Glutamatergic neuron (in vitro differentiated cells): ENCODE results near the gene DNAAF1. TPM values are rescaled to one million over a fixed set of nuclear protein-coding genes. Genes with fewer than 3 reads are reported as not detected.

Source experiments
- DNase-seq: peaks from one replicate; pipeline ENCODE4 v3.0.0; 2022
- H3K27ac Mint-ChIP-seq: one replicate; pipeline ENCODE4 v1.8.0; 2020; ENCODE audit warnings: mild to moderate bottlenecking, mixed read lengths, inconsistent platforms; ENCODE audit not compliant: unreplicated experiment
- H3K27me3 Mint-ChIP-seq: one replicate; pipeline ENCODE4 v1.8.0; 2020; ENCODE audit warnings: mild to moderate bottlenecking, moderate library complexity, mixed read lengths, inconsistent platforms; ENCODE audit not compliant: unreplicated experiment
- H3K36me3 Mint-ChIP-seq: one replicate; pipeline ENCODE4 v1.8.0; 2020; ENCODE audit warnings: mild to moderate bottlenecking, mixed read lengths, inconsistent platforms; ENCODE audit not compliant: unreplicated experiment
- H3K4me1 Mint-ChIP-seq: one replicate; pipeline ENCODE4 v1.8.0; 2020; ENCODE audit warnings: mild to moderate bottlenecking, low read depth, mixed read lengths, inconsistent platforms; ENCODE audit not compliant: unreplicated experiment
- H3K4me3 Mint-ChIP-seq: one replicate; pipeline ENCODE4 v1.8.0; 2020; ENCODE audit warnings: mild to moderate bottlenecking, mixed read lengths, inconsistent platforms; ENCODE audit not compliant: unreplicated experiment
- H3K9me3 Mint-ChIP-seq: one replicate; pipeline ENCODE4 v1.8.0; 2020; ENCODE audit warnings: mild to moderate bottlenecking, moderate library complexity, mixed read lengths, inconsistent platforms; ENCODE audit not compliant: unreplicated experiment
- total RNA-seq: library from RNA; stranded (reverse); fragmentation: NEBNext Ultra II Directional; extraction: Animal tissue kit (Norgen Biotek cat#: 25700); gene quantifications from one replicate; pipeline ENCODE4 v1.2.1, GENCODE V29; 2021; ENCODE audit not compliant: unreplicated experiment
- TF ChIP-seq, protein P1 (sequence below): fragments of 200-600 bp; sonication (generic); IDR thresholded peaks from one replicate; pipeline ENCODE4 v1.5.0; 2021; ENCODE audit not compliant: partially characterized antibody, unreplicated experiment

Gene DNAAF1
- total RNA-seq, 1 donor from 2014 or later: 0.56 TPM

DNA sequence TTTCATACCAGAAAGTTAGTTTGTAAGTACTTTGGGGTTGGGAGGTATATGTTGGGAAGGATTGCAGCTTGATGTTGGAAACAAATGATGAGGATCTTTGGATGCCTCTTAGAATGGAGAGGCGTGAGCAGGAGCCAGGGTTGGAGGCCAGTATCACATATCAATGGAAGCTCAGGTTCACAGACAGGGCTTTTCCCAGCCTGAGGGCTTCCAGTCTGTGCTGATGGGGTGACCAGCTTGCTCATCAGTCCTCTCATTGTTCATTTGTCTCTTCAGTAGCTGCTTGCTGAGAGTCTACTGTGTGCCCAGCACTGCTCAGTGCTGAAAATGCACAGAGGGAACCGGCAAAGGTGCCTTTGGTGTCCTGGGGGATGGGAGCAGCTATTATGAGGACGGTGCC lies 5.8 kb downstream of the DNAAF1 start:
- DNase-seq: no peak
- H3K4me3 Mint-ChIP-seq: no peak overlapping the region
- no peaks in the 10 kb centered on the region for H3K9me3 Mint-ChIP-seq
- H3K4me1 Mint-ChIP-seq: peaks cover 4% of the 10 kb centered on the region
- H3K27ac Mint-ChIP-seq: no peak overlapping the region
- no peaks in the 10 kb centered on the region for H3K36me3 Mint-ChIP-seq
- TF ChIP-seq, protein P1, sequence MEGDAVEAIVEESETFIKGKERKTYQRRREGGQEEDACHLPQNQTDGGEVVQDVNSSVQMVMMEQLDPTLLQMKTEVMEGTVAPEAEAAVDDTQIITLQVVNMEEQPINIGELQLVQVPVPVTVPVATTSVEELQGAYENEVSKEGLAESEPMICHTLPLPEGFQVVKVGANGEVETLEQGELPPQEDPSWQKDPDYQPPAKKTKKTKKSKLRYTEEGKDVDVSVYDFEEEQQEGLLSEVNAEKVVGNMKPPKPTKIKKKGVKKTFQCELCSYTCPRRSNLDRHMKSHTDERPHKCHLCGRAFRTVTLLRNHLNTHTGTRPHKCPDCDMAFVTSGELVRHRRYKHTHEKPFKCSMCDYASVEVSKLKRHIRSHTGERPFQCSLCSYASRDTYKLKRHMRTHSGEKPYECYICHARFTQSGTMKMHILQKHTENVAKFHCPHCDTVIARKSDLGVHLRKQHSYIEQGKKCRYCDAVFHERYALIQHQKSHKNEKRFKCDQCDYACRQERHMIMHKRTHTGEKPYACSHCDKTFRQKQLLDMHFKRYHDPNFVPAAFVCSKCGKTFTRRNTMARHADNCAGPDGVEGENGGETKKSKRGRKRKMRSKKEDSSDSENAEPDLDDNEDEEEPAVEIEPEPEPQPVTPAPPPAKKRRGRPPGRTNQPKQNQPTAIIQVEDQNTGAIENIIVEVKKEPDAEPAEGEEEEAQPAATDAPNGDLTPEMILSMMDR: no peak
- H3K27me3 Mint-ChIP-seq: no peaks in the 10 kb centered on the region

- Mint-ChIP-seq H3K4me3 (no peak overlapping the region), H3K36me3 (no peaks in the 10 kb centered on the region), H3K4me1 (peaks cover 4% of the 10 kb centered on the region), H3K27ac (no peak overlapping the region), H3K9me3 (no peaks in the 10 kb centered on the region), H3K27me3 (no peaks in the 10 kb centered on the region)
- TF ChIP-seq, protein P1: no peak
- no peak for DNase-seq
These were observed 8.6 kb downstream of the DNAAF1 start for GRCh38 chr16:84153660-84154214.

DNA sequence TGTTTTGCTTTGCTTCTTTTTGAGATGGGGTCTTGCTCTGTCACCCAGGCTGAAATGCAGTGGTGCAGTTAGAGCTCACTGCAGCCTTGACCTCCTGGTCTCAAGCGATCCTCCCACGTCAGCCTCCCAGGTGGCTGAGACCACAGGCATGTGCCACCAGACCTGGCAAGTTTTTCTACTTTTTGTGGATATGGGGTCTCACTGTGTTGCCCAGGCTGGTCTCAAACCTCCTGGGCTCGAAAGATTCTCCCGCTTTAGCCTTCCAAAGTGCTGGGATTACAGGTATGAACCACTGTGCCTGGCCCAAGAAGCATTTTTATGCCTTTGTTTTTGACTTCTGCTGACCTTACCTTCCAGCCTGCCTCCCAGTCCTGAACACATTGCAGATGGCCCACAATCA lies 10.1 kb downstream of the DNAAF1 start:
- peaks cover 4% of the 10 kb centered on the region for H3K4me1 Mint-ChIP-seq
- H3K4me3 Mint-ChIP-seq: no peak overlapping the region
- DNase-seq: no peak
- no peak overlapping the region for H3K27ac Mint-ChIP-seq
- TF ChIP-seq, protein P1: no peak
- no peaks in the 10 kb centered on the region for H3K9me3 Mint-ChIP-seq
- no peaks in the 10 kb centered on the region for H3K27me3 Mint-ChIP-seq
- H3K36me3 Mint-ChIP-seq: no peaks in the 10 kb centered on the region

GRCh38 chr16:84155771-84156170 lies 10.7 kb downstream of the DNAAF1 start:
- Mint-ChIP-seq H3K4me1 (peaks cover 4% of the 10 kb centered on the region), H3K36me3 (no peaks in the 10 kb centered on the region), H3K9me3 (no peaks in the 10 kb centered on the region), H3K27me3 (no peaks in the 10 kb centered on the region), H3K27ac (no peak overlapping the region), H3K4me3 (no peak overlapping the region)
- DNase-seq: no peak
- TF ChIP-seq, protein P1: no peak

DNA sequence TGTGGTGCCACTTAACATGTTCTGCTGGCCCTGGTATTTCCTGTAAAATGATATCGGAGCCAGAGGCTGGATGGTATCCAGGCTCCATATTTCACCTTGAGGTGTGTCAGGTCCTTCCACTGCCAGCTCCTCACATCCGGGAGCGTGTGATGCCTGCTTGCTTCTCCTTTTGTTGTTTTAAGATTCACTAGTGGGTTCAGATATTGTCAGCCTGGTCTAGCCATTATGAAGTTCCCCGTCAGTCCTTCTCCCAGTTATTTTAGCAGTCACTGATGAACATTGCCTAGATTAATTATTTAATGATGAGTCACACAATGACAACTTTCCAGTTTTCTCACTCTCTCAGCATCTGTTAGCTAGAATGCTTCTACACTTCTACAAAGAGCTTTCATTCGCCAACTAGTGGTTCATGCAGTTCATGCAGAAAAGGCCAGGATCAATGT lies 11.3 kb downstream of the DNAAF1 start:
- Mint-ChIP-seq H3K27ac (no peak overlapping the region), H3K9me3 (no peaks in the 10 kb centered on the region), H3K4me1 (peaks cover 4% of the 10 kb centered on the region), H3K36me3 (no peaks in the 10 kb centered on the region), H3K4me3 (no peak overlapping the region), H3K27me3 (no peaks in the 10 kb centered on the region)
- TF ChIP-seq, protein P1: no peak
- no peak for DNase-seq
